Measurements from ENCODE around the gene ZFYVE28. TPM values are rescaled to one million over a fixed set of nuclear protein-coding genes. Genes with fewer than 3 reads are reported as not detected.

ZFYVE28 gene
- total RNA-seq, 6 experiments from 2014 or later = 2.5 to 9.6 (median 4.8) TPM

DNA sequence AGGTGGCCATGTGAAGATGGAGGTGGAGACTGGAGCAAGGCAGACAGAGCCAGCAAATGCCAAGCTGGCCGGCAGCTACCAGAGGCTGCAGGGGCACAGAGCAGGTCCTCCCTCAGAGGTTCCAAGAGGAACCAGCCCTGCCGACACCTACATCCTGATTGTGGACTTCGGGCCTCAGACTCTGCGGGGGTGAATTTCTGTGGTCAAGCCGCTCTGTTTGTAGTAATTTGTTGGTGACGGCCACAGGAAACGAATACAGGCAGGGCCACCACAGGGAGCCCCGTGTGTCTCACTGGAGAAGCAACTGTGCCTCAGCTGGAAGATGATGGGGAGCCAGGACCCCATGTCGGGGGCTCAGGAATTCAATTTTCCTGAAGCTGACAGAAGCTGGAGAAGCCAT lies 28.3 kb downstream of the ZFYVE28 start:
- peaks cover 0 to 10% (median 4%) of the 10 kb centered on the region in 4 donors for H3K4me1 ChIP-seq
- ATAC-seq = no peak
- H3K27ac ChIP-seq = no peak overlapping the region
- H3K9me3 ChIP-seq = no peaks in the 10 kb centered on the region
- TF ChIP-seq, protein P1, sequence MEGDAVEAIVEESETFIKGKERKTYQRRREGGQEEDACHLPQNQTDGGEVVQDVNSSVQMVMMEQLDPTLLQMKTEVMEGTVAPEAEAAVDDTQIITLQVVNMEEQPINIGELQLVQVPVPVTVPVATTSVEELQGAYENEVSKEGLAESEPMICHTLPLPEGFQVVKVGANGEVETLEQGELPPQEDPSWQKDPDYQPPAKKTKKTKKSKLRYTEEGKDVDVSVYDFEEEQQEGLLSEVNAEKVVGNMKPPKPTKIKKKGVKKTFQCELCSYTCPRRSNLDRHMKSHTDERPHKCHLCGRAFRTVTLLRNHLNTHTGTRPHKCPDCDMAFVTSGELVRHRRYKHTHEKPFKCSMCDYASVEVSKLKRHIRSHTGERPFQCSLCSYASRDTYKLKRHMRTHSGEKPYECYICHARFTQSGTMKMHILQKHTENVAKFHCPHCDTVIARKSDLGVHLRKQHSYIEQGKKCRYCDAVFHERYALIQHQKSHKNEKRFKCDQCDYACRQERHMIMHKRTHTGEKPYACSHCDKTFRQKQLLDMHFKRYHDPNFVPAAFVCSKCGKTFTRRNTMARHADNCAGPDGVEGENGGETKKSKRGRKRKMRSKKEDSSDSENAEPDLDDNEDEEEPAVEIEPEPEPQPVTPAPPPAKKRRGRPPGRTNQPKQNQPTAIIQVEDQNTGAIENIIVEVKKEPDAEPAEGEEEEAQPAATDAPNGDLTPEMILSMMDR (IDR thresholded peaks at IDR 0.05) = no peak
- TF ChIP-seq POLR2A (IDR thresholded peaks at IDR 0.05) = no peak
- no peak for DNase-seq
- H3K4me3 ChIP-seq = no peak overlapping the region
- intact Hi-C loops (cut with DNase I) = no loop called here
- 76% methylated on average over 7 of the region's 9 CpGs for WGBS (ENCODE audit: insufficient coverage, low coverage, low lambda C conversion rate, missing lambda C conversion rate)
- H3K27me3 ChIP-seq = no peaks in the 10 kb centered on the region
- H3K36me3 ChIP-seq = no peaks in the 10 kb centered on the region

DNA sequence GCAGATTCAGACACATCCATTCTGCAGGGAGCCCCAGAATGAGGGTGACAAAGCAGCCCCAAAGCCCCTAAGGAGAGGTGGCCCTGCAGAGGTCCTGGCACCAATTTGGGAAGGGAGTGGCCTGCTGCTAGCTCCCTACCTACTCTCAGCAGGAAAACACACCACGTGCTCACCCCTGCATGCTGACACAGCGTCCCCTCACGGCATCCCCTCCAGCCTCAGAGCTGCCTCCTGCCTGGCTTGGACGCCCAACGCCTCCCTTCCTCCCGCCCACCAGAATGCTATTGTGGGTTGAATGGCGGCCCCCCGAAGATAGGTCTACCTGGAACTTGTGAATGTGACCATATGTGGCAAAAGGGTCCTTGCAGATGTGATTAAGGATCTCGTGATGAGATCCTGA lies 28.8 kb downstream of the ZFYVE28 start:
- no peak overlapping the region for H3K27ac ChIP-seq
- ATAC-seq (no peak), DNase-seq (no peak)
- intact Hi-C loops (cut with DNase I) = no loop called here
- no peaks in the 10 kb centered on the region for H3K27me3 ChIP-seq
- no peak overlapping the region for H3K4me3 ChIP-seq
- WGBS (ENCODE audit: insufficient coverage, low coverage, low lambda C conversion rate, missing lambda C conversion rate) = 80% methylated on average over 3 of the region's 9 CpGs
- no peaks in the 10 kb centered on the region for H3K36me3 ChIP-seq
- no peaks in the 10 kb centered on the region for H3K9me3 ChIP-seq
- peaks cover 0 to 12% (median 5%) of the 10 kb centered on the region in 4 donors for H3K4me1 ChIP-seq
- TF ChIP-seq, protein P1 (IDR thresholded peaks at IDR 0.05) = no peak

DNA sequence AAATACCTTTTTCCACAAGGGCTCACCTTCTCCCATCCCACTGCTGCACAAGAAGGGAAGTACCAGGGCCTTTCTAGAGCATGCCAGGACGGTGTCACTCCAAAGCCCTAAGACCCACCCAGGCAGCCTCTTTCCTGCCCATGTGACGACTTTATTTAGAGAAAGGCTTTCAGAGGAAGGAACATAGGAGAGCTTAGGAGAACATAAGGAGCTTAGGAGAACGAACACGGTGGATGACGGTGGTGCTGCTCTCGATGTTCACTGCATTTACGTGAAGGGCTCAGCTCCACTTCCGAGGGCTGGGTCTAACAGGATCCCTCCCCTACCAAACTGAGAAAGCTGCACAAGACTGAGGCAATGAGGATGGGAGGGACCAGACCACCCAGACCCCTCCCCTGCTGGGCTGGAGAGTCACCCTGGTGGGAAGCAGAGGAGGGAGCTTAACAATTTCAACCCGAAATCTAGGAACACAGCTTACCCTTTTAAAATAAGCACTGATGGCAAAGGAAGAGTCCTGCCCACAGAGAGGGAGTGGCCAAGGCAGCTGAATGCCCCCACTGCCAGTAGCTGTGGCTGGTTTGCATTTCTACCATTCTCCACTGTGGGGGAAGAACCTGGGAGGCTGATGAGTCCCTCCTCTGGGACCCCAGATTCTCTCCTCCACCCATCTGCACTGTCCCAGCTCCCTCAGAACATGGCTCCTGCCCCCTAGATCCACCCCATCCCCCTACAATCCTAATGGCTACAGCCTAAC lies 29.8 kb downstream of the ZFYVE28 start:
- no peak for DNase-seq

DNA sequence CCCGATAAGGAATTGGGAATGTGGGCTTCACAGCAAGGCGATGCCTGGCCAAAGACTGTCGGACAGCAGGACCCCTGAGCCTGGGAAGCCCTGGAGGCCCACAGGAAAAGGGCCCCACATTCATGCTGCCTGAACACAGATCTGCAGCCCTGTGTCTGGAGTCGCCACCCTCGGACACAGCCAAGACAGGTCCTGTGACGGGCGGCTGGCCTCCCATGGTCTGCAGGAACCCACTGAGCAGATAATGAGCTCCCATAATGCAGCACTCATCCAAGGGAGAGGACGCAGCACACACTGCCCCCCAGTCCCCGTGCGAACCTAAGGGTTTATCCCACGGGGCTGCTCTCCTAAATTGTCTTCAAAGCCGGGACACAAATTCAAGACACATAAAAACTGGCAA lies 30.6 kb downstream of the ZFYVE28 start:
- Histone ChIP-seq H3K9me3 (no peaks in the 10 kb centered on the region), H3K4me1 (peaks cover 0 to 12% (median 5%) of the 10 kb centered on the region in 4 donors), H3K36me3 (no peaks in the 10 kb centered on the region), H3K27me3 (no peaks in the 10 kb centered on the region), H3K27ac (no peak overlapping the region), H3K4me3 (no peak overlapping the region)
- ATAC-seq = no peak
- intact Hi-C loops (cut with DNase I) = no loop called here
- DNase-seq = no peak
- TF ChIP-seq, protein P1 (IDR thresholded peaks at IDR 0.05) = no peak
- TF ChIP-seq POLR2A (IDR thresholded peaks at IDR 0.05) = no peak
- WGBS (ENCODE audit: insufficient coverage, low coverage, low lambda C conversion rate, missing lambda C conversion rate) = 97% methylated on average over 5 of the region's 12 CpGs

More for the DNA sequence above, 29.8 kb downstream of the ZFYVE28 start:
- Histone ChIP-seq H3K27me3 (no peaks in the 10 kb centered on the region), H3K9me3 (no peaks in the 10 kb centered on the region), H3K36me3 (no peaks in the 10 kb centered on the region), H3K27ac (no peak overlapping the region), H3K4me3 (no peak overlapping the region), H3K4me1 (peaks cover 0 to 12% (median 5%) of the 10 kb centered on the region in 4 donors)
- intact Hi-C loops (cut with DNase I) = no loop called here
- 77% methylated on average over 9 of the region's 9 CpGs for whole genome bisulfite sequencing (ENCODE audit: insufficient coverage, low coverage, low lambda C conversion rate, missing lambda C conversion rate)
- no peak for TF ChIP-seq POLR2A (IDR thresholded peaks at IDR 0.05)
- TF ChIP-seq, protein P1 (IDR thresholded peaks at IDR 0.05) = no peak
- no peak for ATAC-seq
